ENCODE measurements around the gene CD207. TPM values are rescaled to one million over a fixed set of nuclear protein-coding genes. Genes with fewer than 3 reads are reported as not detected.

CD207 gene
- total RNA-seq, result not detected in 2 replicates

DNA sequence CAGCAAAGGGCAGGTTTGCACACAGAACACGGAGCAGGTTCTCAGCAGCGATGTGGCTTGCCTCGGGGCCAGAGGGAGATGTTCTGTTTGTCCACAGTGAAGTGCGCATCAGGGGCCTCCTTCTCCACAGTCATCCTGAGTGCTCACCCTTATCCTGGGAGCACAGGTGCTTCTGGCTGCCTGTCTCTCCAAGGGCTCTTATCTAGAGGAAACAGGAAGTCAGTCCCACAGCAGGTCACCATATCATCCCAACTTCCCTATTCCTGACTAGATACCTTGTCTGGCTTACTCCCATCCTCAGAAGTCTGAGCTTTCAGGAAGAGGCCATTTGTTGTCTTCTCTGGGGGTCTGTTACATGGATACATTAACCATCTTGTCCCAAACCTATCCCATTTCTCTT lies at the start of gene CD207:
CD207 (minus strand) TSS at position 174 of the 400 bp plus-strand sequence; CDS start at position 134, 40 bp downstream.

GRCh38 chr2:70820499-70820898 lies 15.1 kb downstream of the CD207 start, which contains the start of gene CLEC4F:
Gene CLEC4F, minus strand, starts transcription at chr2:70820599. Its CDS starts 76 bp downstream, at chr2:70820523.

DNA sequence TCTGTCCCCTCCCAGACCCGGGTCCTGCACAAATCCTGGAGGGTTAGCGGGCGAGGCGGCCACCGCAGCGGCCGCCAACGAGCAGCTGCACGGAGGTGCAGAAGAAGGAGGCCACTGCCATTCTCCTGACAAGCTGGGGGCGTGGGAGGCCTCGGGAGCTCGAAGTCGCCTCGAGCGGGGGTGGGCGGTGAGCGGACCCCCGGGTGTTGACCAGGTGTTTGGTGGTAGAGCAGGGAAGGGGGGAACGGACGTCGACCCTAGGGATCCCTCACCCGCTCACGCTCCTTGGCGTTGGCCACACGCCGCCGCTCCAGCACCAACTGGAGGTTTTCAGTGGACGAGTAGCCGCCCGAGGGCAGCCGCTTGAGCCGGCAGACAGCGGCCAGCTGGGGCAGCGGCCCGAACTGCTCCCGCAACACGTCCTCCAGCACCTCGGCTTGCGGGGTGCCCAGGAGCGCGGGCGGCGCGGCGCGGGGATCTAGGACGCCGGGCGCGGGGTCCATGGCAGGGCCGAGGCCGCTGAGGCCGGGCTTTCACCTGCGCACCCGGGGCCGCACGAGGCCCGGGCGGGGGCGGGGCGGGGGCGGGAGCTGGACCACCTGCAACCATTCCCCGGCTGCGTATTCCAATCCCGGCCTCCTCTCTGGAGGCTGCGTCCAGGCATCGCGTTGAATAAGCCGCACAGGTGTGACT lies 45.3 kb downstream of the CD207 start, which contains the start of gene FIGLA:
FIGLA (minus strand) TSS at position 508 of the 693 bp plus-strand sequence; CDS start at position 503, 5 bp downstream.

Other genes with a start within 250 kb of the CD207 start
- 0.24 TPM in 1 of 2 replicates, not detected in the other for gene ADD2, start 67.6 kb downstream of the CD207 start, total RNA-seq
- gene FIGLA, start 45.2 kb downstream of the CD207 start, total RNA-seq, result not detected in 2 replicates
- not detected in 2 replicates for gene CLEC4F, start 15.2 kb downstream of the CD207 start, total RNA-seq
- not detected in 2 replicates for gene VAX2, start 64.8 kb upstream of the CD207 start, total RNA-seq
- gene ATP6V1B1, start 100.1 kb upstream of the CD207 start, total RNA-seq, result not detected in 2 replicates
- under 0.01 TPM in 1 of 2 replicates, not detected in the other for gene ANKRD53, start 142.8 kb upstream of the CD207 start, total RNA-seq
- 15.4 and 16.4 TPM in 2 replicates for gene TEX261, start 159.1 kb upstream of the CD207 start, total RNA-seq
- gene NAGK, start 232.8 kb upstream of the CD207 start, total RNA-seq, result 18.3 and 55.9 TPM in 2 replicates